Cerebellar nuclear complex (tissue), 1 donor: ENCODE measurements around the gene RNF212B.

Experiments
- DNase-seq, 2 experiments: peaks; one replicate each; lab custom pipeline; 2025; lab: John Stamatoyannopoulos, UW

The RNF212B gene

DNA sequence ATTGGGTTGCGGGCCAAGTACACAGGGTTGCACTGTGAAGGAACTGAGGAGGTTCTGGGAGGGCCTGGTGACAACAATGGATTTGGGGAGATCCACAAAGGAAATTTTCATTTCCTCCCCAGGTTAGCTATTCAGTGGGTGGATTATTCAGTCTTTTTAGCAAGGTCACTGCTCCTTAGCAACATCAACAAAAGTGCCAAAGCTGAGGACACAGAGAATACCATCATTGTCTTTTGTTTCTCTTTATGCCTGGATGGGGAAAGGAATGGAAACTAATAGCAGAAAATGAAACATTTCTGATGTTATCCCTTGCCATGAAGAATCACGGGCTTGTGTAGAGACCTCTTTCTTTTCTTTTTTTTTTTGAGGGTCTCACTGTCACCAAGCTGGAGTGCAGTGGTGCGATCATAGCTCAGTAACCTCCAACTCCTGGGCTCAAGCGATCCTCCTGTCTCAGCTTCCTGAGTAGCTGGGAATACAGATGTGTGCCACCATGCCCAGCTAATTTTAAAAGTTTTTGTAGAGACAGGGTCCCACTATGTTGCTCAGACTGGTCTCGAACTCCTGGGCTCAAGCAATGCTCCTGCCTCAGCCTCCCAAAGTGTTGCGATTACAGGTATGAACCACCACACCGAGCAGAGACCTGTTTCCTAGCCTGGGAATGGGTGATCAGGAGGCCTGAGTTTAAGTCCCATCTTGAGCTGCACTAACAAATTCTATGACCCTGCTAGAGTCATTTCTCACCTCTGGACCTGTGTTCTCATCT is 58.5 kb downstream of the RNF212B start:
- no peak for DNase-seq

GRCh38 chr14:23297096-23297495 is 59.4 kb downstream of the RNF212B start:
- DNase-seq: no peak

GRCh38 chr14:23297611-23298277 is 60.0 kb downstream of the RNF212B start:
- no peak for DNase-seq

GRCh38 chr14:23299211-23299957 is 61.6 kb downstream of the RNF212B start:
- no peak for DNase-seq

GRCh38 chr14:23299986-23300686 is 62.4 kb downstream of the RNF212B start:
- DNase-seq: no peak

DNA sequence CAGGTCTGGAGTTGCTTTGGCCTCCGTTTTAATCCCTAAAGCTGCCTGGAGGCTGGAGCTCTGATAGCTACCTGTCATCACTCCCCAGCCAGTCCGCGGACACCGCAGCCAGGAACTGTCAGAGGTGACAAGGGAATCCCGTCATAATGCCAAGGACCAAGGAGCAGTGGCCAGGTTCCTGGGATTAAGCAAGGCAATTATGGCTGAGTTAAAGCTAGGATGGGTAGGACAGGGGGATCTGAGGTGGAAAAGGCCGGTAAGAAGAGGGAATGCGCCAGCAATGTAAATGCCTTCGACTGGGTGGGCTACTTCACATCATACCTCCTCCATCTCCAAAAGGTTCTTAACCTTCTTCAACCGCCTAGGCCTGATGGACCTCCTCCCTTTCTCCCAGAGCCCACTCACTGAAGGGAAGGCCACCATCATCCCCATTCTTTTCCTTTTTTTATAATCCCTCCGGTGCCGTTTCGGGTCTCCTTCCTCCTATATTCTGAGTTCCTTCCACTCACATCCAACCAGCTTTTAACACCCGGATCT is 63.0 kb downstream of the RNF212B start:
- no peak for DNase-seq

- peak; percentile 73 to 86 for DNase-seq
These were observed 63.7 kb downstream of the RNF212B start for GRCh38 chr14:23301288-23301968.

DNA sequence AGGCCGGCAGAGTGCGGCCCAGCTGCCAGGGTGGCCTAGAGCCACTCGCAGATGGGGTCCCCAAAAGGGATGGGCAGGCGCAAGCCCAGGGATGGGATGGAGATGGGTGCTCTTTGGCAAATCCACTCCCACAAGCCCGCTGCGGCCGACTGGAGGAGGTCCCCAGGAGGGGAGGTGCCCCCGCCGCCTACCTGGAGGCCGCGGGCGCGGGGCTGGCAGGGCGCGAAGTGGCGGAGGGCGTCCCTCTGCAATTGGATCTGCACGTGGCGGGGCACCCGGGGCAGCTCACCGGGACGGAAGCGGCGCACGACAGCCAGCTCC is 64.2 kb downstream of the RNF212B start:
- DNase-seq: no peak

DNA sequence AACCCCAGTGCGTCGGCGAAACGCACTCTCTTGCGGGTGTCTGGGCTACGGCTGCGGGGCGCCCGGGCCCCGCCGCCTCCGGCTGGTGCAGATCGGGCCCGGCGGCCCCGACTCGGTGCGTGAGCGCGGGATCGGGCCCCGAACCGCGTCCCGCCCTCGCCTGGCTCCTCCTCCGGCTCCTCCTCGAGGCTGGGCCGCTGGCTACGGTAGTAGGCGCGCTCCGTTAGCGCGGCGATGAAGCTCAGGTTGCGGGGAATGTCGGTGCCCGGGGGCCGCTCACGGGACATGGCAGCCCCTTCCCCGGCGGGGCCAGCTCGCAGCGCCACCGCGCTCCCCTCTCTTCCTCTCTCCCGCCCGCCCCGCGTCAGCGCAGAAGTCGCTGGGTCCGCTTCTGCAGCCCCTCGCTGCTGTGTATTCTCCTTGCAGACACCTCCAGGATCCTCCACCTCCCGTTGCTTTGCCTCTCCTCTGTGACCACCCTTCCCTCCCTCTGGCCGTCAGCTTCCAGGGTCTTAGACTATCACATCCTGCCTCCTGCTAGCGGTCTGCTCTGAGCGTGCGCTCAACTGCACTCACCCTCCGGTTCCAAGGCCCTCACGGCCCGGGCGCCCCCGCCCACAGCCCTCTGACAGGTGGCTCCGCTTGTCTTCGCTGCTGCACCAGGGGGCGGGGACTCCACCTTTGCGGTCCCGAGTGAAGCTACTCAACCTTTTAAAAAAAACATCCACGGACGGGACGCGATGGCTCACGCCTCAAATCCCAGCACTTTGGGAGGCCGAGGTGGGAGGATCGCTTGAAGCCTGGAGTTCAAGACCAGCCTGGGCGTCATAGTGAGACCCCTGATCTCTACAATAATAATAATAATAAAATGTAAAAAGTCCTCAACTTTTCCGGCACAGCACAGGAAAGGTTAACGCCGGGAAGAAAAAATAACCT is 64.8 kb downstream of the RNF212B start, which contains the start of gene PPP1R3E:
Gene PPP1R3E, minus strand, starts transcription at position 570 of the 936 bp plus-strand sequence. Its CDS starts 283 bp downstream, at position 287.
- DNase-seq: peak in 1 of 2 experiments; percentile 27

DNA sequence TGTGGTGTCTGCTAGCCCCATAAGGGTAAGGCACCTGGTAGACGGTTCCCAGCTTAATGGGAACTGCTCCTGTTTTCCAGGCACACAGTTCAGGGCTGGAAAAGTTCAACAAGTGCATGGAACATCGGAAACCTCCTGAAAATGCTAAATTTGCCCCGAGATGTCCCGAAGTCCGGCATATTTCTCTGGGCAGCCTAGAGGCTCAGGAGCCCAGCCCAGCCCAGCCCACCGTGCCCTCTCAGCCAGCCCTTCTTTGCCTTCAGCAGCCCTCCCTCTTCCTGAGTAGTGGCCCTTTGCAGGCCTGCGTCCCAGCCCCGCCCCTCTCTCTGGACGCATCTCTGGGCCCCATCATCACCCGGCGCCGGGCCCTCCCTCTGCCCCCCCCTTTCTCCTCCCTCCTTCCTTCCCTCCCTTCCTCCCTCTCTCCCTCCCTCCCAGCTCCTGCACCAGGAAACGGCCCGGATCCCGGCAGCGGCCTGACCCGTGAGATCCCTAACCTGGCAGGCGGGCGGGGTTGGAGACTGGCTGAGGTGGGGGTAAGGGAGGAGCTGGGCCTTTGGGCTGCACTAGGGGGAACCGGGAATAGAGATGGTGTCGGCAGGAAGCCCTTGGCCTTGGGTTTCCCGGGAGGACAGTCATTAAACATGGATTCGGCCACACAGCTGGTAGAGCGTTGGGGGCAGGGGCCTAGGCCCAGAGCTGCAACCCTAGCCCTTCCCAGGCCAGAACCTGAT is 68.8 kb downstream of the RNF212B start, which contains the start of gene BCL2L2:
Gene BCL2L2, plus strand, starts transcription at position 422 of the 734 bp plus-strand sequence. CDS start 935 bp downstream, outside the sequence.
- DNase-seq: peak in 1 of 2 experiments; percentile 24

GRCh38 chr14:23307146-23307530 is 69.4 kb downstream of the RNF212B start:
- no peak for DNase-seq

DNA sequence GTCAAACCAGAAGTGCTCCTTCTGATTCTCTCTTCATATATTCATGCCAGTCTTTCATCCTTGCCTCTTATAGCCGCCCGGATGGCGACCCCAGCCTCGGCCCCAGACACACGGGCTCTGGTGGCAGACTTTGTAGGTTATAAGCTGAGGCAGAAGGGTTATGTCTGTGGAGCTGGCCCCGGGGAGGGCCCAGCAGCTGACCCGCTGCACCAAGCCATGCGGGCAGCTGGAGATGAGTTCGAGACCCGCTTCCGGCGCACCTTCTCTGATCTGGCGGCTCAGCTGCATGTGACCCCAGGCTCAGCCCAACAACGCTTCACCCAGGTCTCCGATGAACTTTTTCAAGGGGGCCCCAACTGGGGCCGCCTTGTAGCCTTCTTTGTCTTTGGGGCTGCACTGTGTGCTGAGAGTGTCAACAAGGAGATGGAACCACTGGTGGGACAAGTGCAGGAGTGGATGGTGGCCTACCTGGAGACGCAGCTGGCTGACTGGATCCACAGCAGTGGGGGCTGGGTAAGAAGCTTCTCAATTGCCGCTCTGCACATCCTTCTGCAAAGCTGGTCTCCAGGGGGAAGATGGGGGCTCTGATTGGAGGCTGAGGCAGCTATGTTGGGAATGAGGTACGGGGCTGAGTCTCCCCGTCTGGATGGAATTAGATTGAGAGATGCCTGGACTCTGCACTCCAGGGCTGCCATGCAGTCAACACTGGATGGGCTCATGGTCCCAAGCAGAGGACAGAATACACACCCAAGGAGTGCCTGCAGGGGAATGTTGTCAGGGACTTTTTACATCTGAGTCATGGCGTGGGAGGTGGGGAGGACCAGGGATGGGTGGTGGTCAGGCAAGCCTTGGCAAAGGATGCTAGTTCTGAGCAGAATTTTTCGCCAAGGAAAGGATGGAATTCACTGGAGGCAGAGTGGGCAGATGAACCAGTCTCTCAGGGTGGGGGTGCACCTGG is 70.2 kb downstream of the RNF212B start:
- DNase-seq: no peak

GRCh38 chr14:23308721-23309445 is 71.1 kb downstream of the RNF212B start:
- no peak for DNase-seq

- no peak for DNase-seq
These were observed 72.8 kb downstream of the RNF212B start for GRCh38 chr14:23310546-23310945.

DNA sequence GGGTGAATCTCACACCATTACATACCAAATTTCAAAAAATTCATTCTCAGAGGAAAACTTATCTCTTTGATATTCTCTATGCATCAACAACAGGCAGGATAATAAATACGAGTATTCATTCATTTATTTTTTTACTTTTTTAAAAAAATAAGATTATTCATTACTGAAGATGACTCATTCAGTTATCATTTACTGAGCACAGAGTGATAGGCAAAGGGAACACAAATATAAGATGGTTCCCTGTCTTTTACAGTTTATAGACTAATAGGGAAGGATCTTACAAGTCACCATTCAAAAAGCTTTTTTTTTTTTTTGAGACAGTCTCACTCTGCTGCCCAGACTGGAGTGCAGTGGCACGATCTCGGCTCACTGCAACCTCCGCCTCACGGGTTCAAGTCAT is 78.6 kb downstream of the RNF212B start:
- no peak for DNase-seq

GRCh38 chr14:23319746-23320583 is 82.2 kb downstream of the RNF212B start:
- DNase-seq: no peak
